ENCODE results near the gene VWC2. TPM values are rescaled to one million over a fixed set of nuclear protein-coding genes. Genes with fewer than 3 reads are reported as not detected.

VWC2 gene
- total and polyA plus RNA-seq, 2 donors (not counting 1 experiment from before 2014, with no cell fraction given), result not detected

DNA sequence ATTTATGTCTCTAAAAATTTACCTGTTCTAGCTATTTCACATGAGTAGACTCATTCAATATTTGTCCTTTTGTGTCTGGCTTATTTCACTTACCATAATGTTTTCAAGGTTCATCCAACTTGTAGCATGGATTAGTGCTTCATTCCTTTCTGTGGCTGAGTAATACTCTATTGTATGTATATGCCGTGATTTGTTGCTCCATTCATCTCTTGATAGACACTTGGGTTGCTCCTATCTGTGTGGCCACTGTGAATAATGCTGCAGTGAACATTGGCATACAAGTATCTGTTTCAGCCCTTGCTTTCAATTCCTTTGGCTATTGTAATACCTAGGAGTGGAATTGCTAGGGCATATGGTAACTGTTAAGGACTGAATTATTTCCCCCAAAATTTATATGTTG, 86.9 kb downstream of the VWC2 start:
- H3K4me3 ChIP-seq (ENCODE audit: control extremely low read depth in 1 of 5, extremely low read depth in 1 of 5, insufficient read depth in 1 of 5, low read depth in 2 of 5, low read length in 4 of 5), result no peak overlapping the region
- no peak for ATAC-seq (ENCODE audit: low read depth)

DNA sequence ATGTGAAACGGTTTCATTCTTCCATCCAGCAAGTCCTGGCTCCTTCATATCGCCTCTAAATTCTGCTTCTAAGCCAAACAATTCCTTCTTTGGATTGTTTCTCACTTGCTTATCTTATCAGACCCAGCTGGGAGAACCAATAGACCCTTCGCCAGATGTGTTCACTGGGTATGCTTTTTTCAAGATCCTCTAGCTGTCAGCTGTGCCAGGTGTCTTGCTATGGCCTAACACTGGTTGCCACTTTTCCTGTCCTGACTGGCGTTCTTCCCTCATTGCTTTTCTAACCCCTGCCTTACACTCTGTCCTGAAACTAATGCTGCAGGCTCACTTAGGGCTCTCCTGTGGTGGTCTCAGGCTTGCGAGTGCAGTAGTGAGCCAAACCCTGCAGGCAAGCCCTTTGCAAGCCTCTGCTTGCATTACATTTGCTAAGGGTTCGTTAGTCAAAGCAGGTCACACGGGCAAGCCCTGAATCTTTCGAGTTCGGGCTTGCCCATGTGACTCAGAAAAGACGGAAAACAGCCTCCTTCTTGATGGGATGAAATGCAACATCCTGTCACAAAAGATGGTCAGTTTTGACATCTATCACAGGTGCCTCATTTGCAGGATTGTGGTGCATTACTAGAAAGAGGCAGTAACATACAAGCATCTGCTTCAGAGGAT, 92.8 kb downstream of the VWC2 start:
- WGBS (ENCODE audit: insufficient coverage), result 91% methylated on average over 9 of the region's 10 CpGs
- H3K27ac Mint-ChIP-seq, result no peak overlapping the region
- H3K4me1 Mint-ChIP-seq, result no peaks in the 10 kb centered on the region
- H3K27ac ChIP-seq (ENCODE audit: low read length in 2 of 2), result no peak overlapping the region
- TF ChIP-seq, protein P1, sequence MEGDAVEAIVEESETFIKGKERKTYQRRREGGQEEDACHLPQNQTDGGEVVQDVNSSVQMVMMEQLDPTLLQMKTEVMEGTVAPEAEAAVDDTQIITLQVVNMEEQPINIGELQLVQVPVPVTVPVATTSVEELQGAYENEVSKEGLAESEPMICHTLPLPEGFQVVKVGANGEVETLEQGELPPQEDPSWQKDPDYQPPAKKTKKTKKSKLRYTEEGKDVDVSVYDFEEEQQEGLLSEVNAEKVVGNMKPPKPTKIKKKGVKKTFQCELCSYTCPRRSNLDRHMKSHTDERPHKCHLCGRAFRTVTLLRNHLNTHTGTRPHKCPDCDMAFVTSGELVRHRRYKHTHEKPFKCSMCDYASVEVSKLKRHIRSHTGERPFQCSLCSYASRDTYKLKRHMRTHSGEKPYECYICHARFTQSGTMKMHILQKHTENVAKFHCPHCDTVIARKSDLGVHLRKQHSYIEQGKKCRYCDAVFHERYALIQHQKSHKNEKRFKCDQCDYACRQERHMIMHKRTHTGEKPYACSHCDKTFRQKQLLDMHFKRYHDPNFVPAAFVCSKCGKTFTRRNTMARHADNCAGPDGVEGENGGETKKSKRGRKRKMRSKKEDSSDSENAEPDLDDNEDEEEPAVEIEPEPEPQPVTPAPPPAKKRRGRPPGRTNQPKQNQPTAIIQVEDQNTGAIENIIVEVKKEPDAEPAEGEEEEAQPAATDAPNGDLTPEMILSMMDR (IDR thresholded peaks at IDR 0.05), result no peak
- no peak for TF ChIP-seq EZH2 (IDR thresholded peaks at IDR 0.05; ENCODE audit: borderline replicate concordance, insufficient read depth, low read depth, low read length, poor library complexity, severe bottlenecking)
- H3K4me1 ChIP-seq (ENCODE audit: control insufficient read depth in 2 of 2, insufficient read depth in 2 of 2, low read length in 2 of 2), result no peaks in the 10 kb centered on the region
- DNase-seq (no peak), ATAC-seq (ENCODE audit: low read depth) (no peak)
- no peaks in the 10 kb centered on the region for H4K20me1 ChIP-seq (ENCODE audit: control insufficient read depth, insufficient read depth, low read length, poor library complexity, severe bottlenecking)
- peaks cover 16% of the 10 kb centered on the region for H3K27me3 Mint-ChIP-seq
- intact Hi-C loops (cut with micrococcal nuclease), result no loop called here
- H3K9me3 ChIP-seq (ENCODE audit: control extremely low read depth in 1 of 3, control insufficient read depth in 2 of 3, insufficient read depth in 1 of 3, low read length in 2 of 3), result peaks cover 0 to 3% (median 0%) of the 10 kb centered on the region in 3 donors
- H3K4me3 ChIP-seq (ENCODE audit: control extremely low read depth in 1 of 5, extremely low read depth in 1 of 5, insufficient read depth in 1 of 5, low read depth in 2 of 5, low read length in 4 of 5), result no peak overlapping the region
- no peaks in the 10 kb centered on the region for H3K36me3 ChIP-seq (replicated peaks in 1 of 2; ENCODE audit: control extremely low read depth in 1 of 2, control insufficient read depth in 1 of 2, extremely low read depth in 1 of 2, insufficient read depth in 2 of 2, low read length in 1 of 2)
- H3K9me3 Mint-ChIP-seq (ENCODE audit: insufficient read depth), result no peaks in the 10 kb centered on the region
- no peak overlapping the region for H3K4me3 Mint-ChIP-seq
- no peaks in the 10 kb centered on the region for H3K79me2 ChIP-seq (ENCODE audit: control insufficient read depth, insufficient read depth, low read length)
- ChIA-PET CTCF (no interaction called here), POLR2A (no interaction called here)
- H3K27me3 ChIP-seq (replicated peaks in 1 of 4; ENCODE audit: control extremely low read depth in 1 of 4, control insufficient read depth in 3 of 4, insufficient read depth in 4 of 4, low read length in 3 of 4), result peaks cover 0 to 3% (median 0%) of the 10 kb centered on the region in 4 experiments
- no peak overlapping the region for H2AFZ ChIP-seq (ENCODE audit: insufficient read depth, low read depth, low read length, poor library complexity, severe bottlenecking)
- no peak overlapping the region for H3K9ac ChIP-seq (ENCODE audit: low read length)
- H3K4me2 ChIP-seq (replicated peaks; ENCODE audit: low read depth, low read length, poor library complexity, severe bottlenecking), result no peak overlapping the region

More for the DNA sequence above, 86.9 kb downstream of the VWC2 start:
- H3K27ac Mint-ChIP-seq, result no peak overlapping the region
- H3K4me3 Mint-ChIP-seq, result no peak overlapping the region
- Histone ChIP-seq H3K4me2 (replicated peaks; ENCODE audit: low read depth, low read length, poor library complexity, severe bottlenecking) (no peak overlapping the region), H3K4me1 (ENCODE audit: control insufficient read depth in 2 of 2, insufficient read depth in 2 of 2, low read length in 2 of 2) (no peaks in the 10 kb centered on the region), H3K27ac (ENCODE audit: low read length in 2 of 2) (no peak overlapping the region), H3K36me3 (replicated peaks in 1 of 2; ENCODE audit: control extremely low read depth in 1 of 2, control insufficient read depth in 1 of 2, extremely low read depth in 1 of 2, insufficient read depth in 2 of 2, low read length in 1 of 2) (no peaks in the 10 kb centered on the region), H3K79me2 (ENCODE audit: control insufficient read depth, insufficient read depth, low read length) (no peaks in the 10 kb centered on the region), H3K27me3 (replicated peaks in 1 of 4; ENCODE audit: control extremely low read depth in 1 of 4, control insufficient read depth in 3 of 4, insufficient read depth in 4 of 4, low read length in 3 of 4) (peaks cover 0 to 3% (median 0%) of the 10 kb centered on the region in 4 experiments), H3K9me3 (ENCODE audit: control extremely low read depth in 1 of 3, control insufficient read depth in 2 of 3, insufficient read depth in 1 of 3, low read length in 2 of 3) (no peaks in the 10 kb centered on the region), H4K20me1 (ENCODE audit: control insufficient read depth, insufficient read depth, low read length, poor library complexity, severe bottlenecking) (no peaks in the 10 kb centered on the region), H2AFZ (ENCODE audit: insufficient read depth, low read depth, low read length, poor library complexity, severe bottlenecking) (no peak overlapping the region), H3K9ac (ENCODE audit: low read length) (no peak overlapping the region)
- POLR2A ChIA-PET, result no interaction called here
- no peaks in the 10 kb centered on the region for H3K27me3 Mint-ChIP-seq
- DNase-seq, result no peak
- WGBS (ENCODE audit: insufficient coverage), result no CpG with 5 or more reads among the region's 1 CpG
- intact Hi-C loops (cut with micrococcal nuclease), result no loop called here
- no peak for TF ChIP-seq EZH2 (IDR thresholded peaks at IDR 0.05; ENCODE audit: borderline replicate concordance, insufficient read depth, low read depth, low read length, poor library complexity, severe bottlenecking)
- TF ChIP-seq, protein P1 (IDR thresholded peaks at IDR 0.05), result no peak
- CTCF ChIA-PET, result no interaction called here
- H3K4me1 Mint-ChIP-seq, result no peaks in the 10 kb centered on the region
- no peaks in the 10 kb centered on the region for H3K9me3 Mint-ChIP-seq (ENCODE audit: insufficient read depth)
